ENCODE data around the gene CACUL1.

- no peak for TF ChIP-seq CTCF (conservative IDR thresholded peaks at IDR 0.05)
- no peak for TF ChIP-seq EZH2 (IDR thresholded peaks at IDR 0.05; ENCODE audit: low read depth)
Observed at GRCh38 chr10:118735294-118735693, 19.5 kb downstream of the CACUL1 start.

All from PC-9 (cell line).